ENCODE data around the gene RPP25. TPM values are rescaled to one million over a fixed set of nuclear protein-coding genes. Genes with fewer than 3 reads are reported as not detected.
"Not testable (repeated sequence)": the region's sequence is repeated elsewhere in the genome, so short reads cannot be mapped to it uniquely, and the experiment has no call there.

Gene RPP25
- polyA plus RNA-seq, 6 donors from 2014 or later: 0.92 to 3.6 (median 2.7) TPM

GRCh38 chr15:74937272-74937589 lies 19.3 kb downstream of the RPP25 start:
- Mint-ChIP-seq H3K36me3 (no peaks in the 10 kb centered on the region), H3K27ac (peak overlapping the region in 5 of 6 donors; percentile 49 to 90 (median 70)), H3K9me3 (no peaks in the 10 kb centered on the region), H3K4me3 (peak overlapping the region; percentile 88 to 97 (median 94)), H3K4me1 (peaks cover 10 to 44% (median 19%) of the 10 kb centered on the region in 3 donors), H3K27me3 (no peaks in the 10 kb centered on the region)
- DNase-seq: no peak
- ATAC-seq (ENCODE audit: low read depth in 2 of 2): peak; percentile 4 to 6

DNA sequence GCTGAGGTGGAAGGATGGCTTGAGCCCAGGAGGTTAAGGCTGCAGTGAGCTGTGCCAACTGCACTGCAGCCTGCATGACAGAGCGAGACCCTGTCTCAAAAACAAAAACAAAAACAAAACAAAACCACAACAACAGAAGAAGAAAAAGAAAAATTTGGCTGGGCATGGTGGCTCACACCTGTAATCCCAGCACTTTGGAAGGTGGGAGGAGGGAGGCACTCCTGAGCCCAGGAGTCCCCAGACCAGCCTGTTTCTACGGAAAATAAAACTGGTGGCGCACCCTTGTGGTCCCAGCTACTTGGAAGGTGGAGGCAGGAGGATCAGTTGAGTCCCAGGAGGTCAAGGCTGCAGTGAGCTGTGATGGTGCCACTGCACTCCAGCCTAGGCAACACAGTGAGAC lies 21.4 kb downstream of the RPP25 start:
- H3K27me3 Mint-ChIP-seq; DNase-seq; H3K9me3 Mint-ChIP-seq; ATAC-seq (ENCODE audit: low read depth in 2 of 2); H3K36me3 Mint-ChIP-seq: not testable (repeated sequence)
- Mint-ChIP-seq H3K4me3 (peak overlapping the region in 5 of 8 donors; percentile 37 to 80 (median 70)), H3K4me1 (peaks cover 10 to 55% (median 24%) of the 10 kb centered on the region in 3 donors), H3K27ac (peak overlapping the region in 1 of 6 donors; percentile 36)

DNA sequence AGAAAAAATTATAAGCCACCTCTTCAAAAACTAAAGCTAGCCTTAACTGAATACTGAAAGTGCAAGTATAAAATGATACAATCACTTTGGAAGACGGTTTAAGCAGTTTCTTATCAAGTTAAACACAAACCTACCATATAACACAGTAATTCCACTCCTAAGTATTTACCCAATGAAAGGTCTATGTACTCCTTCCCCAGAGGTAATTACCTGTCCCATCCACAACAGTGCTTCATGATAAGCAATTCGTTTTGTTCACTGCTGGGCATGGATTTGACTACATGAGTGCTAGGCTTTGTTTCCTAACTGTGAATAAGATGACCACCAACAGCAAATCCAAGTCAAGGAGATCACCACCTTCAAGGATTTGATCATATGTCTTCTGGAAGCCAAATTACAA lies 23.0 kb downstream of the RPP25 start:
- Mint-ChIP-seq H3K9me3 (no peaks in the 10 kb centered on the region), H3K36me3 (peaks cover 0 to 4% of the 10 kb centered on the region in 2 donors), H3K27ac (peak overlapping the region in 1 of 6 donors; percentile 33), H3K27me3 (no peaks in the 10 kb centered on the region), H3K4me3 (peak overlapping the region in 1 of 8 donors; percentile 48), H3K4me1 (peaks cover 10 to 52% (median 24%) of the 10 kb centered on the region in 3 donors)
- no peak for DNase-seq
- no peak for ATAC-seq (ENCODE audit: low read depth in 2 of 2)

DNA sequence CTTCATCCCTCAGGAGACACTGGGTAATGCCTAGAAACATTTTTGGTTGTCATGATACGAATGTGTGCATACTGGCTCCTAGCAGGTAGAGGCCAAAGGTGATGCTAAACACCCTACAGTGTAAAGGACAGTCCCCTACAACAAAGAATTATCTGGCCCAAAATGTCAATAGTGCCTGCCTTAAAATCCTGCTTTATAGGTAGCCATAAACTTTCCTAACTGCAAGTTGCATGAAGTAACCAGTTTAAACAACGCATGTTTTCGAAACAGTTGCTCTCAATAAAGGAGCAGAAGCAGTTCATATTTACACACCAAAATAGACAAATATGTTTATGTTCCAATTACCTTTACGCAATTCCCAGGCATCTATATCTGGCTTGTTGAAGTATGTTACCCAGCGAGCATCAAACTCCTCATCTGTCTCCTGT lies 27.8 kb downstream of the RPP25 start:
- peaks cover 0 to 21% (median 7%) of the 10 kb centered on the region in 3 donors for H3K4me1 Mint-ChIP-seq
- no peak for ATAC-seq (ENCODE audit: low read depth in 2 of 2)
- H3K4me3 Mint-ChIP-seq: no peak overlapping the region
- DNase-seq: no peak
- no peaks in the 10 kb centered on the region for H3K27me3 Mint-ChIP-seq
- peaks cover 0 to 4% of the 10 kb centered on the region in 2 donors for H3K36me3 Mint-ChIP-seq
- no peak overlapping the region for H3K27ac Mint-ChIP-seq
- H3K9me3 Mint-ChIP-seq: no peaks in the 10 kb centered on the region

DNA sequence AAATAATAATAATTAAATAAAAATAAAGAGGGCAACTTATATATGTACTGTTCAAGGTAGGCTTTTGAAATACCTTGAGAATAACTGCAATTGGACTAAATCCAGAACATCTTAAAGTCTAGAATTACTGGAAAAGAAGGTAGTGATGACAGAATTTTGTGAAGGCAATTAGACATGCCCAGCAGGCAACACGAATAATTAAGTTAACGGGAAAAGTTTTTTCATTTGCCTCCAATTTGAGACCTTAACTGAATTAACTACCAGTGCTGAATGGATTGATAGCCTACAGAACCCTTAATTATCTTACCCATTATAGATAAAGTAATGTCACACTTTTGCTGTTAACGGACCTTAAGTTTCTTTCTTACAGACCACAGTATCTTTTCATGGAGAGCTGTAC lies 32.0 kb downstream of the RPP25 start:
- Mint-ChIP-seq H3K4me3 (no peak overlapping the region), H3K27ac (peak overlapping the region in 1 of 6 donors; percentile 16), H3K36me3 (peaks cover 0 to 11% of the 10 kb centered on the region in 2 donors), H3K4me1 (no peaks in the 10 kb centered on the region), H3K27me3 (no peaks in the 10 kb centered on the region), H3K9me3 (no peaks in the 10 kb centered on the region)
- DNase-seq: no peak
- no peak for ATAC-seq (ENCODE audit: low read depth in 2 of 2)

DNA sequence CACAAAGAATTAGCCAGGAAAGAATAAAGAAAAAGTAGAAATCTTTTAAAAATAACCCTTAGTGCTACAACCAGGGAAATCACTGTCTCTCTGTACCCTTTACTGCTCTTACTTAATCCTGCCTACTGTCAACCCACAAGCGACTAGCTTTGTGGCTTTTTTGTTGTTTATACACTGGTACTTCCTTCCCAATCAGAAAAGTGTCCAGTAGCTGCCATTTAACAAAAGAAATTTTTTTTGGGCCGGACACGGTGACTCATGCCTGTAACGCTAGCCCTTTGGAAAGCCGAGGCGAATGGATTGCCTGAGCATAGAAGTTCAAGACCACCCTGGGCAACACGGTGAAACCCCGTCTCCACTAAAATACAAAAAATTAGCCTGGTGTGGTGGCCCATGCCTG lies 36.1 kb downstream of the RPP25 start:
- Mint-ChIP-seq H3K36me3 (peaks cover 15 to 21% of the 10 kb centered on the region in 2 donors), H3K4me3 (no peak overlapping the region), H3K9me3 (no peaks in the 10 kb centered on the region), H3K27ac (peak overlapping the region in 2 of 6 donors; percentile 24 to 39), H3K27me3 (no peaks in the 10 kb centered on the region), H3K4me1 (no peaks in the 10 kb centered on the region)
- ATAC-seq (ENCODE audit: low read depth in 2 of 2) (no peak), DNase-seq (no peak)

DNA sequence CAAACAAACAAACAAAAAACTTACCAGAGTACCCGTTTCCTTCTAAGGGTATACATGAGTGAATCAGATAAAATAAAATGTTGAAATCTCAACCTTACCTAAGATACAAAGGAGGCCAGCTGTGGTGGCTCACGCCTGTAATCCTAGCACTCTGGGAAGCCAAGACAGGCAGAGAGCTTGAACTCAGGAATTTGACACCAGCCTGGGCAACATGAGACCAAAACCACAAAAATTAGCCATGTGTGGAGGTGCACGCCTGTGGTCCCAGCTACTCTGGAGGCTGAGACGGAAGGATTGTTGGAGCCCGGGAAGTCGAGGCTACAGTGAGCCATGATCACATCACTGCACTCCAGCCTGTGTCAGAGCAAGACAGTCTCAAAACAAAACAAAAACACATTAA lies 38.9 kb downstream of the RPP25 start:
- Mint-ChIP-seq H3K4me3 (no peak overlapping the region), H3K36me3 (peaks cover 15 to 17% of the 10 kb centered on the region in 2 donors), H3K9me3 (no peaks in the 10 kb centered on the region), H3K4me1 (no peaks in the 10 kb centered on the region), H3K27ac (no peak overlapping the region), H3K27me3 (no peaks in the 10 kb centered on the region)
- ATAC-seq (ENCODE audit: low read depth in 2 of 2) (no peak), DNase-seq (no peak)

DNA sequence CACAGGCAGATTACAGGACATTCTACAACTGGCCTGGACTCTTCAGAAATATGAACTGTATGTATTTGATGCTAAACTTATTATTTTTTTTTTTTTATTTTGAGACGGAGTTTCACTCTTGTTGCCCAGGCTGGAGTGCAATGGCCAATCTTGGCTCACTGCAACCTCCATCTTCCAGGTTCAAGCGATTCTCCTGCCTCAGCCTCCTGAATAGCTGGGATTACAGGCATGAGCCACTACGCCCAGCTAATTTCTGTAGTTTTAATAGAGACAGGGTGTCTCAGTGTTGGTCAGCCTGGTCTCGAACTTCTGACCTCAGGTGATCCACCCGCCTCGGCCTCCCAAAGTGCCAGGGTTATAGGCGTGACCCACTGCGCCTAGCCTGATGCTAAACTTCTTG lies 42.8 kb downstream of the RPP25 start:
- not testable (repeated sequence) for H3K27ac Mint-ChIP-seq; H3K9me3 Mint-ChIP-seq; H3K4me1 Mint-ChIP-seq; H3K27me3 Mint-ChIP-seq; DNase-seq; ATAC-seq (ENCODE audit: low read depth in 2 of 2); H3K4me3 Mint-ChIP-seq
- peaks cover 4 to 10% of the 10 kb centered on the region in 2 donors for H3K36me3 Mint-ChIP-seq

- peaks cover 0 to 3% of the 10 kb centered on the region in 2 donors for H3K36me3 Mint-ChIP-seq
- no peak overlapping the region for H3K27ac Mint-ChIP-seq
- no peaks in the 10 kb centered on the region for H3K27me3 Mint-ChIP-seq
- DNase-seq: no peak
- ATAC-seq (ENCODE audit: low read depth in 2 of 2): no peak
- H3K4me1 Mint-ChIP-seq: no peaks in the 10 kb centered on the region
- H3K4me3 Mint-ChIP-seq: no peak overlapping the region
- no peaks in the 10 kb centered on the region for H3K9me3 Mint-ChIP-seq
Observed at GRCh38 chr15:74913041-74913440, 43.5 kb downstream of the RPP25 start.

DNA sequence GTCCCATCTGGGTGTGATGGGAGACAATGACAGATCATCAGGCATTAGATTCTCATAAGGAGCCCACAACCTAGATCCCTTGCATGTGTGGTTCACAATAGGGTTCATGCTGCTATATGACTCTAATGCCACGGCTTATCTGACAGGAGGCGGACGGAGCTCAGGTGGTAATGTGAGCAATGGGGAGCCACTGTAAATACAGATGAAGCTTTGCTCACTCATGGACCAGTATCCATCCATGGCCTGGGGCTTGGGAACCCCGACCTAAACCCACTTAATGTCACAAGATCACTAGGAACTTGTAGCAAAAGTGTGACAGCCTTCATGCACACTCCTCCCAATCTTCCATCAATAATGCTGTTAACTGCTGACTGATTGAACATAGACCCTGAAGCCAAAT lies 47.9 kb downstream of the RPP25 start:
- H3K4me3 Mint-ChIP-seq: peak overlapping the region in 1 of 8 donors; percentile 66
- no peak for ATAC-seq (ENCODE audit: low read depth in 2 of 2)

GRCh38 chr15:74907163-74907870 lies 49.3 kb downstream of the RPP25 start:
- Mint-ChIP-seq H3K4me3 (peak overlapping the region; percentile 94 to 99 (median 98)), H3K27me3 (no peaks in the 10 kb centered on the region)
- no peak for ATAC-seq (ENCODE audit: low read depth in 2 of 2)

More for the DNA sequence above, 47.9 kb downstream of the RPP25 start:
- Mint-ChIP-seq H3K27ac (no peak overlapping the region), H3K27me3 (no peaks in the 10 kb centered on the region), H3K9me3 (no peaks in the 10 kb centered on the region), H3K36me3 (peaks cover 0 to 4% of the 10 kb centered on the region in 2 donors), H3K4me1 (peaks cover 17 to 34% (median 30%) of the 10 kb centered on the region in 3 donors)
- DNase-seq: no peak

GRCh38 chr15:74906450-74907162 lies 50.0 kb downstream of the RPP25 start, which contains the start of gene FAM219B:
FAM219B (minus strand) TSS chr15:74906851; CDS start chr15:74906800, 51 bp downstream.
- Mint-ChIP-seq H3K27me3 (no peaks in the 10 kb centered on the region), H3K9me3 (no peaks in the 10 kb centered on the region), H3K27ac (peak within 1 kb of the TSS; percentile 88 to 99 (median 96)), H3K4me1 (peaks cover 22 to 45% (median 41%) of the 10 kb centered on the region in 3 donors), H3K36me3 (peaks cover 0 to 5% of the 10 kb centered on the region in 2 donors), H3K4me3 (peak within 1 kb of the TSS; percentile 94 to 99 (median 98))
- ATAC-seq (ENCODE audit: low read depth in 2 of 2) (peak; percentile 86 to 88), DNase-seq (peak; percentile 77)

More at GRCh38 chr15:74907163-74907870, 49.3 kb downstream of the RPP25 start:
- Mint-ChIP-seq H3K4me1 (peaks cover 18 to 38% (median 36%) of the 10 kb centered on the region in 3 donors), H3K36me3 (peaks cover 0 to 5% of the 10 kb centered on the region in 2 donors), H3K9me3 (no peaks in the 10 kb centered on the region), H3K27ac (peak overlapping the region; percentile 88 to 99 (median 96))
- DNase-seq: no peak

- Mint-ChIP-seq H3K9me3 (no peaks in the 10 kb centered on the region), H3K27ac (peak overlapping the region in 2 of 6 donors; percentile 72 to 92), H3K4me1 (peaks cover 22 to 47% (median 42%) of the 10 kb centered on the region in 3 donors), H3K4me3 (peak overlapping the region; percentile 84 to 99 (median 92)), H3K27me3 (no peaks in the 10 kb centered on the region), H3K36me3 (peaks cover 0 to 5% of the 10 kb centered on the region in 2 donors)
- peak; percentile 21 to 24 for ATAC-seq (ENCODE audit: low read depth in 2 of 2)
- no peak for DNase-seq
Observed at GRCh38 chr15:74906067-74906449, 50.5 kb downstream of the RPP25 start.

Measured in naive B cell (primary cell).